Subcutaneous adipose tissue (tissue), 4 donors: ENCODE measurements around the gene APBB2. TPM values are rescaled to one million over a fixed set of nuclear protein-coding genes. Genes with fewer than 3 reads are reported as not detected.

Source experiments
- CTCF ChIP-seq: fragments of 450-650 bp; IDR thresholded peaks from one replicate; pipeline ENCODE4 v1.5.1; 2016; ENCODE audit warnings: low read depth, mild to moderate bottlenecking, control low read depth, antibody characterized with exemption, moderate library complexity
- total RNA-seq, 4 donors: library from RNA; depleted of rRNA; stranded (reverse); fragments of >200 nt; gene quantifications; one replicate each; pipeline ENCODE4 v1.1.0, GENCODE V29; 2016

The APBB2 gene
- total RNA-seq, 4 donors from 2014 or later: 55.6 to 181 (median 124) TPM

DNA sequence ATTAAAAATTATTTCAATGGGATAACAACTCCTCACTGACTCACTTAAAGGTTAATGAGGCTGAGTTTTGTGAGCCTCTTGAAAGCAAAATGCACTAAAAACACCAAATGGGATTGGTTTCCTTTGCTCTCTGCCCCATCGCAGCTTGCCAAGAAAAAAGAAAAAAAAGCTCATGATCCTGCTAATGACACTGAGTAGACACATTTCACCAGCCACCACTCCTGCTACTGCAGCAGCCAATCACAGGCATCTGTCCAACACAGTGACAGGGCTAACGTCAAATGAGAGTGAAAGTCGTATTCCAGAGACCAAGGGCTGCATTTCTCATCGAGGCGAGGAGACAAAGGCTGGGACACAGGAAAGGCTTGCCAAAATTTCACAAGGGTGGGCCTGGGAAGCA lies 5.2 kb downstream of the APBB2 start:
- TF ChIP-seq CTCF: no peak

DNA sequence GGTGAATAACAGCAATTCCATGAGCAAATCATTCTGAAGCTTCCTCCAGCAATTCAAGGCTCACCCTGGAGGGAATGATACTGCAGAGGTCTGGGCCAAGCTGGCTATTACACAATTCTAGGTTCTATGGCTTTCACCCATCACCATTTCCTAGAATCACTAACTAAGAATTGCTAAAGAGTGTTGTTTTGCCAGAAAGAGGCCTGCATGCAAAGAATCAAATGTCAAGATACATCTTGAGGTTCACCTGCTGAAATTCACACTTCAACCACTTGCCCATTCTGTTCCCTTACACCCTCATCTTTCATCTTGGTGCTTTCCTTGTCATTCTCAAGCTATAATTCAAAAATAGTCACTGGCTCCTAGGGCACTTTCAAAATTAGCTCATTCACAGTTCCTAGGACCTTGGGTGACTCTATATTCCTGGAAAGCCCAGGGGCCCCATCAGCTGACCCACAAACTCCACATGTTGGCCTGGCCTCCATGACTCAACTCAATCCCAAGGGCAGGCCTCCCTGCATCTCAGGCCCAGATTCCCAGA lies 7.0 kb downstream of the APBB2 start:
- TF ChIP-seq CTCF: no peak

DNA sequence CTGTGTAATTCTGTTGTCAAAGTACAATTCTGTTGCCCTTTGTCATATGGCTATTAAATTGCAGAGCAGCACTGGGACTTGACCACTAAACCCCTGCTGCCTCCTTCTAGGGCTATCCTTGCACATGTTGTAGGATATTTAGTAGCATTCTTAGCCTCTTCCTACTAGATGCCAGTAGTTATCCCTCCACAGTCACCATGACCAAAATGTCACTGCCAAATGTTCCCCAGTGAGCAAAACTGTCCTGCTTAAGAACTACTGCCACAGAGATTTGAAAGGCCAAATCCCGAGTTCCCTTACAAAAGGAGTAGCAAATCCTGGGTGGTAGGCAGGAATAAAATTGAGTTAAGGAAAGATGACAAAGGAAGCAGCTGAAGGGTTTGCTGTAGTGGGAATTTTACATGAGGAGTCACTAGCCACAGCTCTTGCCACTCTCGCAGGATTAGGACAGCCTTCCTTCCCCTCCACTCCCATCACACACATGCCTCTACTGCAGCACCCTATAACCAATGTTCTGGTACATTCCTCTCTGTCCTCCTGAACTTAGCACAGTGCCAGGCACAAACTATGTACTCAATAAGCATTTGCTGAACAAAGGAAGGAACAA lies 8.4 kb downstream of the APBB2 start:
- TF ChIP-seq CTCF: no peak

- no peak for TF ChIP-seq CTCF
Observed at GRCh38 chr4:41205130-41205529, 9.2 kb downstream of the APBB2 start.

DNA sequence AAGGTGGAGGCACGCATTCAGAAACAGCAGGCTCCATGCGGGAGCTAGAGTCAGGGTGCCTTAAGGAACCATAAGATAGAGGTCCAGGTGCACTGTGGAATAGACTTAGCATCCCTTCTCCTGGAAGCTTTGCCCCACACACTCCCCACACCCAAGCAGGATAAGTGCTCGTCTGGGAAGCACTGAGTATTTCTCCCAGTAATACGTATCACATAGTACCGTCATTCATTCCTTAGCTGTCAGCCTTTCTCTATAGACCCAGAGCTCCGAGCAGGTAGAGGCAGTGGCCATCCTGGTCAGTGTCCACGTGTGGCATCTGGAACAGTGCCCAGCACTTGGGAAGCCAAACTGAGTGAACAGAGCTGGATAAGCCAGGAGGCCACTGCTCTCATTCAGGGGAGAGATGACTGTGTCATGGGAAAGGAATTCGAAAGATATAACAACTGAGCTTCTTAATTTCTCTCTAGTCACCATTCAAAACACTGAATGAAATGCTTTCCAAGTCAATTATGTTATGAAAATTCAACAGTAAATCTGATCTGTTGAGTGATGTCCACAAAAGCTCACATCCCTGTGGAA lies 9.9 kb downstream of the APBB2 start:
- TF ChIP-seq CTCF: no peak

GRCh38 chr4:41203841-41204240 lies 10.5 kb downstream of the APBB2 start:
- TF ChIP-seq CTCF: no peak

DNA sequence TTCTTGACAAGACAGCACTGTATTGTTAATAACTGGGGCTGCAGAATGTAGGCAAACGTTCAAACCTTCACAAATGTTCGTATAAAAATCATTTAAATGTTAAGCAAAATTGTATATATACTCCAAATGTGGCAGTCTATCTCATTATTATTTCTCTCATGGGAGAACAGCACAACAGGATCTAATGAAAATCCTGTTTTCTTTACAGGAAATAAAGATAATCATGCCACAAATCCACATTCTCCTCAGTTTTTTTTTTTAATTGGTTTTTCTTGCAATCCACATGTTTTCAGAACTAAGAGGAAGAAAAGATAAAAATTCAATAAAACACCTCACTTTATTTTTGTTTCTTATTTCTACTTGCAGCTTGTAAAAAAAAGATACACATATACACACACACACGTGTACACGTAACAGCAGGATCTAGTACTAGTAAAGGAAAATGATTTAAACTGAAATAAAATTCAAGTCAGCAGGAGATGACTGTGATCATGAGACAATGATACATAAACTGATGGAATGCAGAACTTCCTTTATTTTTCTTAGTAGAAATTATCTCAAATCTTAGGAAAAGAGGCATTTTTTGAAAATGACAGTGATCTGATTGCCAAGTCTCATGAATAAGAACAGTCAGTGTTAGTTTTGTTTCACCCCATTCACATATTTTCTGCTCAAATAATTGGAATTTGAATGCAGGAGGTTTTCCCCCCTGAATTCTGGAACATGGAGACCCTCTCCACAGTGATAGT lies 11.3 kb downstream of the APBB2 start:
- TF ChIP-seq CTCF: no peak
